ENCODE measurements around the gene DCUN1D2.
"Not testable (repeated sequence)": the region's sequence is repeated elsewhere in the genome, so short reads cannot be mapped to it uniquely, and the experiment has no call there.

DCUN1D2 gene

GRCh38 chr13:113490496-113491417 lies at the start of gene DCUN1D2:
DCUN1D2 (minus strand) TSS chr13:113490711; CDS start chr13:113490669, 42 bp downstream.
- in situ Hi-C loops (cut with HindIII; ENCODE audit: low sequenced_read_pairs) = no loop called here

DNA sequence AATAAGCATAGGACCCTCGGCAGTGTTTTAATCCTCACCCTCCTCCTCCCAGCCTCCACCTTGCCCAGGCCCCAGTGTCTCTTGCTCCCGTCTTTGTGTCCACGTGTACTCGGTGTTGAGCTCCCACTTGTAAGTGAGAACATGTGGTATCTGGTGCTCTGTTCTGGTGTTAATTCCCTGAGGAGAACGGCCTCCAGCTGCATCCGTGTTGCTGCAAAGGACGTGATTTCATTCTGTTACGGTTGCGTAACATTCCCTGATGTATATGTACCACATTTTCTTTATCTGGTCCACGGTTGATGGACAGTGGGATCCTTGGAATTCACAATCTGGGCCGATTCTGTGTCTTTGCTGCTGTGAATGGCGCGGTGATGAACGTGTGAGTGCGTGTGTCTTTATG lies 49.3 kb upstream of the DCUN1D2 start:
- in situ Hi-C loops (cut with HindIII; ENCODE audit: low sequenced_read_pairs) = no loop called here

- in situ Hi-C loops (cut with HindIII; ENCODE audit: low sequenced_read_pairs) = no loop called here
Observed at GRCh38 chr13:113539176-113539575, 48.7 kb upstream of the DCUN1D2 start.

GRCh38 chr13:113538689-113539058 lies 48.2 kb upstream of the DCUN1D2 start:
- in situ Hi-C loops (cut with HindIII; ENCODE audit: low sequenced_read_pairs) = no loop called here

DNA sequence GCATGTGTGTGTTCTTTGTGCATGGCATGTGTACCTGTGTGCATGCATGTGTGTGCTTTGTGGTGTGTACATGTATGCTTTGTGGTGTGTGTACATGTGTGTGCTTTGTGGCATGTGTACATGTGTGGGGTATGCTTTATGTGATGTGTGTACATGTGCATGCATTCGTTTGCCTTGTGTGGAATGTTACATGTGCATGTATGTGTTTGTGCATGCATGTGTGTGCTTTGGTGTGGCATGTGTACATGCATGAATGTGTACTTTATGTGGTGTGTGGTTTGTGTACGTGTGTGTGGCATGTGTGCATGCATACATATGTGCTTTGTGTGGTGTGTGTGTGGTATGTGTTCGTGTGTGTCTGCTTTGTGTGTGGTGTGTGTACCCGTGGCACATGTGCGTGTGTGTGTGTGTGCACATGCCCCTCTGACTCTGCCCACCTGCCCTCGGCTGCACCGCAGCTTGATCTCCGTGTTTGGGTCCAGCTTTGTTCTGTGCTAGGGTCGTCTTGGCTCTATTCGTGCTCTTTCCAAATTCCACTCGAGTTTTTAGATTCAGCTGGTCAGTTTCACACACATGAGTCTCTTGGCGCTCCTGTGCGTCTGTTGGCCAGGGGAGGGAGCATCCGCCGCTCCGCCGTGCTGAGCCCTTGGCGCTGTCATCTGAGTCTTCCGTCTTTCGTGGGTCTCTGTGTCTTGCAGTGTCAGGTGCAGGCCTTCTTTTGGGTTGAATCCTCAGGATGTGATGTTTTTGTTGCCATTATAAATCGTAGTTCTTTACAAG lies 47.6 kb upstream of the DCUN1D2 start:
- in situ Hi-C loops (cut with HindIII; ENCODE audit: low sequenced_read_pairs) = no loop called here

DNA sequence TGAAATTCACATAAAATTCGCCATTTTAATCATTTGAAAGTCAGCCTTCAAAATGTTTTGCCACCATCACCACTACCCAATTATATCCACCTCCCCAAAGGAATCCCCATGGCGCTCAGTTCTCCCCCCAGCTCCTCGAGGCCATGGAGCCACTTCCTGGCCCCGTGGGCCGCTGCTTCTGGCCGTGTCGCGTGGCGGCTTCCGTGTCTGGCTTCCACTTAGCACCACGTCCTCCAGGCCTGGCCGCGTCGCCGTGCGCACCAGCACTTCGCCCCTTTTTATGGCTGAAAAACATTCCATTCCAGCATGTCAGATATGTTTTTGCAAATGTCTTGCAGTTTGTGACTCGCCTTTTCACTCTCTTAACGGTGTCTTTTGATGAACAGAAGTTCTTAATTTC lies 46.7 kb upstream of the DCUN1D2 start:
- in situ Hi-C loops (cut with HindIII; ENCODE audit: low sequenced_read_pairs) = no loop called here

- in situ Hi-C loops (cut with HindIII; ENCODE audit: low sequenced_read_pairs) = no loop called here
Observed at GRCh38 chr13:113536461-113537110, 46.1 kb upstream of the DCUN1D2 start.

- in situ Hi-C loops (cut with HindIII; ENCODE audit: low sequenced_read_pairs) = no loop called here
Observed at GRCh38 chr13:113535381-113535781, 44.9 kb upstream of the DCUN1D2 start.

DNA sequence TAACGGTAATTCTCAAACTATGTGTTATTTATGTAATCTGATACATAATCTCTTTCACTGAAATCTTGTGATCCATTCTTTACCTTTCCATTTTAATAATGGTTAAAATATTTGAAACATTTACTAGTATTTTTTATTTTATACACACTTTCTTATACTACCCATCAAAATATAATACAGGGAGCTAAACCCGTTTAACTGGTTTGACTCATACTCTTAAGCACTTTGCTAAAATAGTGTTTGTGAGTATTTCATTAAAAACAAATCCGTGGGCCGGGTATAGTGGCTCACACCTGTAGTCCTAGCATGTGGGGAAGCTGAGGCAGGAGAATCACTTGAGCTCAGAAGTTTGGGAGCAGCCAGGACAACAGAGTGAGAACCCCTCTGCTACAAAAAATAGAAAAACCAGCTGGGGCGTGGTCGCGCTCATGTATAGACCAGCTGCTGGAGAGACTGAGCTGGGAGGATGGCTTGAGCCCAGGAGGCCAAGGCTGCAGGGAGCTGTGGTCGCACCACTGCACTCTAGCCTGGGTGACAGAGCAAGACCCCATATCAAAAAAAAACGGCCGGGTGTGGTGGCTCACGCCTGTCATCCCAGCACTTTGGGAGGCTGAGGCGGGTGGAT lies 43.8 kb upstream of the DCUN1D2 start:
- in situ Hi-C loops (cut with HindIII; ENCODE audit: low sequenced_read_pairs) = no loop called here

- in situ Hi-C loops (cut with HindIII; ENCODE audit: low sequenced_read_pairs) = no loop called here
Observed at GRCh38 chr13:113533161-113533840, 42.8 kb upstream of the DCUN1D2 start.

GRCh38 chr13:113532156-113532806 lies 41.8 kb upstream of the DCUN1D2 start:
- in situ Hi-C loops (cut with HindIII; ENCODE audit: low sequenced_read_pairs) = no loop called here

DNA sequence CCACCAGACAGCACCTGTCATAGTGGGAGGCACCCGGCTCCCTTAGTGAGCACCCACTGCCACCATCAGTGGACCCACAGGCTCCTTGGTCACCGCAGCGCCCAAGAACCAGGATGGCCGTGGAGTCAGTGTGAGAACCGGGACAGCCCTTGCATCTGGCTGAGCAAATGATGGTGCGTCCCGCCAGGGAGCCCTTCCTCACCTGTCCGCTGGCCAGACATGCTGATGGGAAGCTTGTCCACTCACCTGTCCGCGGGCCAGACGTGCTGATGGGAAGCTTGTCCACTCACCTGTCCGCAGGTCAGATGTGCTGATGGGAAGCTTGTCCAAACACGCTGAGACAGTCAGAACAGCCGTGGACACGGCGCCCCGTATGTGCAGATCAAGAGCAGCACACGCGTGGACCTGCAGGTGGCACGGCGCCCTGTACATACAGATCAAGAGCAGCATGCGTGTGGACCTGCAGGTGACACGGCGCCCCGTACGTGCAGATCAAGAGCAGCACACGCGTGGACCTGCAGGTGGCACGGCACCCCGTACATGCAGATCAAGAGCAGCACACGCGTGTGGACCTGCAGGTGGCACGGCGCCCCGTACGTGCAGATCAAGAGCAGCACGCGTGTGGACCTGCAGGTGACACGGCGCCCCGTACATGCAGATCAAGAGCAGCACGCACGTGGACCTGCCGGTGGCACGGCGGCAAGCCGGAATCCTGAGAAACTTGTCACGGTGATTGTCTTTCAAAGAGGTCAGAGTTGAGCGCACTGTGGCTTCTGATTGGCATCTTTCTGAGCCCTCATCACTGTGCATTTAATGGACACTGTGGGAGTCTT lies 40.7 kb upstream of the DCUN1D2 start:
- in situ Hi-C loops (cut with HindIII; ENCODE audit: low sequenced_read_pairs) = no loop called here

- in situ Hi-C loops (cut with HindIII; ENCODE audit: low sequenced_read_pairs) = no loop called here
Observed at GRCh38 chr13:113528813-113529180, 38.3 kb upstream of the DCUN1D2 start.

DNA sequence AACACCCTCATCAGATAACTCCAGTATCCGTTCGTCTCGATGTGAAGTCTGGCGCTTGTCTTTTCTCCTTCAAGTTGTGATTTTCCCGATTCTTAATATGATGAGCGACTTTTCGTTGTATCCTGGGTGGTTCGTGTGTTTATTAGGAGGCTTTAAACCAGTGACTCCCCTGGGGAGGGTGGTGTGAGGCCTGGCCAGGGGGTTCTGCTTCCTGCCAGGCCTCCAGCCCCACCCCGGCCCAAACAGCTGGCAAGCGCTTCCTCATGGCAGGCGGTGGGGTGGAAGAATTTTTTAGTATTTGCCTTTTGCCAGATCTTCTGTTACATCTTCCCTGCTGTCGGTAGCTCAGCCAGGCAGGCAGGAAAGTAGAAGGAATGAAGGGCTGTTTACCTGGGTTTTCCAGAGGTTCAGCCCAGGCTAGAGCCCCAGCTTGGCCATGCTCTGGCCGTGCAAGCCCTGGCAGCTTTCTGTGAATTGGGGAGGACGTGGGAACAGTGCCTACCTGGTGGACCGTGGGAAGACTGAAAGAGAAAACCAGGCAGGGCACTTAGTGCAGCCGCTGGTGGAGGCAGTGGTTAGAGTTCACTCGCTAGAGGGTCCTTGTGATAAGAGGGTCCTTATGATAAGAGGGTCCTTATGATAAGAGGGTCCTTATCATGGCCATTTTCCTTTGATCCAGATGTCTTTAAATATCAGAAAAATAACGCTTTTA lies 37.7 kb upstream of the DCUN1D2 start:
- in situ Hi-C loops (cut with HindIII; ENCODE audit: low sequenced_read_pairs) = no loop called here

- in situ Hi-C loops (cut with HindIII; ENCODE audit: low sequenced_read_pairs) = no loop called here
Observed at GRCh38 chr13:113527272-113527958, 36.9 kb upstream of the DCUN1D2 start.

DNA sequence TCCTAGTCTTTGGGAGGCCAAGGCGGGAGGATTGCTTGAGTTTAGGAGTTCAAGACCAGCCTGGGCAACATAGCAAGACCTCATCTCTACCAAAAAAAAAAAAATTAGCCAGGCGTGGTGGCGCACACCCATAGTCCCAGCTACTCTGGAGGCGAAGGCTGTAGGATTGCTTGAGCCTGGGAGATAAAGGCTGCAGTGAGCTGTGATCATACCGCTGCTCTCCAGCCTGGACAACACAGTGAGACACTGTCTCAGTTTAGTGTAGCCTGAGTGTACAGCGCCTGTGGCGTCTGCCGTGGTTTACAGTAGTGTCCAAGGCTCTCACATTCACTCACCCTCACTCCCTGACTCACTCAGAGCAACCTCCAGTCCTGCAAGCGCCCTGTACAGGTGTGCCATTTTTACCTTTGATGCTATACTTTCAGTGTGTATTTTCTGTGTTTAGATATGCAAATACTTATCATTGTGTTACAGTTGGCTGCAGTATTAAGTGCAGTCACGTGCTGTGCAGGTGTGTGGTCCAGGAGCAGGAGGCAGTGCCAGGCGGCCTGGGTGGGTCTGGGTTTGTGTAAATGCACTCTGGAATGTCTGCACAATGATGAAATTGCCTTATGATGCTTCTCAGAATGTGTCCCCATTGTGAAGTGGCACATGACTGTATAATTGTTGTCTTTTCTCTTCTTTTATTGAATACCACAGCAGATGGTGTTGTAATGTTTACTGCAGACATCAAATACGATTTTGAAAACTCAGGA lies 36.1 kb upstream of the DCUN1D2 start:
- in situ Hi-C loops (cut with HindIII; ENCODE audit: low sequenced_read_pairs) = no loop called here

GRCh38 chr13:113522438-113522837 lies 31.9 kb upstream of the DCUN1D2 start:
- in situ Hi-C loops (cut with HindIII; ENCODE audit: low sequenced_read_pairs) = not testable (repeated sequence)
